HG03097 (cell line): Measurements from ENCODE around the gene TBC1D9B.
"Not testable (repeated sequence)": the region's sequence is repeated elsewhere in the genome, so short reads cannot be mapped to it uniquely, and the experiment has no call there.

Source experiments
- ATAC-seq: cut with Tn5 transposase; IDR thresholded peaks from one replicate; pipeline ENCODE4 v1.9.1; 2021; ENCODE audit not compliant: unreplicated experiment, low FRiP score

TBC1D9B gene

GRCh38 chr5:179840766-179841165 lies 66.9 kb downstream of the TBC1D9B start:
- no peak for ATAC-seq

GRCh38 chr5:179840321-179840720 lies 67.4 kb downstream of the TBC1D9B start:
- ATAC-seq, result no peak

GRCh38 chr5:179839328-179840256 lies 68.1 kb downstream of the TBC1D9B start:
- no peak for ATAC-seq

GRCh38 chr5:179837076-179838011 lies 70.4 kb downstream of the TBC1D9B start:
- no peak for ATAC-seq

GRCh38 chr5:179836225-179837019 lies 71.3 kb downstream of the TBC1D9B start:
- no peak for ATAC-seq

- not testable (repeated sequence) for ATAC-seq
Observed at GRCh38 chr5:179834871-179835270, 72.8 kb downstream of the TBC1D9B start.

GRCh38 chr5:179834120-179834519 lies 73.6 kb downstream of the TBC1D9B start:
- no peak for ATAC-seq

GRCh38 chr5:179833709-179834070 lies 74.0 kb downstream of the TBC1D9B start:
- no peak for ATAC-seq

- no peak for ATAC-seq
Observed at GRCh38 chr5:179833056-179833708, 74.5 kb downstream of the TBC1D9B start.

GRCh38 chr5:179832039-179832745 lies 75.5 kb downstream of the TBC1D9B start:
- ATAC-seq, result no peak

- no peak for ATAC-seq
Observed at GRCh38 chr5:179830818-179831468, 76.8 kb downstream of the TBC1D9B start.

GRCh38 chr5:179829732-179830435 lies 77.8 kb downstream of the TBC1D9B start:
- ATAC-seq, result no peak

- no peak for ATAC-seq
Observed at GRCh38 chr5:179828756-179829421, 78.8 kb downstream of the TBC1D9B start.

- no peak for ATAC-seq
Observed at GRCh38 chr5:179827680-179828079, 80.0 kb downstream of the TBC1D9B start.

- no peak for ATAC-seq
Observed at GRCh38 chr5:179825655-179826182, 82.0 kb downstream of the TBC1D9B start.

GRCh38 chr5:179824745-179825112 lies 83.0 kb downstream of the TBC1D9B start:
- no peak for ATAC-seq

GRCh38 chr5:179823937-179824744 lies 83.6 kb downstream of the TBC1D9B start:
- ATAC-seq, result no peak
